Mesothelial cell of epicardium (in vitro differentiated cells): ENCODE measurements around the gene KRTAP5-10. TPM values are rescaled to one million over a fixed set of nuclear protein-coding genes. Genes with fewer than 3 reads are reported as not detected.
"Not testable (repeated sequence)": the region's sequence is repeated elsewhere in the genome, so short reads cannot be mapped to it uniquely, and the experiment has no call there.

Source experiments
- DNase-seq, 2 experiments: peaks; one replicate each; pipeline ENCODE4 v3.0.0; 2021; ENCODE audit warnings: low spot score in 2 of 2; ENCODE audit not compliant: unreplicated experiment in 2 of 2
- H3K27ac Mint-ChIP-seq: 2 replicates; pipeline ENCODE4 v1.8.0; 2021; ENCODE audit warnings: mixed read lengths
- H3K27me3 Mint-ChIP-seq: 2 replicates; pipeline ENCODE4 v1.8.0; 2021; ENCODE audit warnings: low read depth, mixed read lengths
- H3K36me3 Mint-ChIP-seq: 2 replicates; pipeline ENCODE4 v1.8.0; 2021; ENCODE audit warnings: mixed read lengths
- H3K4me1 Mint-ChIP-seq: 2 replicates; pipeline ENCODE4 v1.8.0; 2021; ENCODE audit warnings: mixed read lengths
- H3K4me3 Mint-ChIP-seq: 2 replicates; pipeline ENCODE4 v1.8.0; 2021; ENCODE audit warnings: mild to moderate bottlenecking, moderate library complexity, mixed read lengths
- H3K9me3 Mint-ChIP-seq: 2 replicates; pipeline ENCODE4 v1.8.0; 2021; ENCODE audit warnings: mixed read lengths
- total RNA-seq: library from RNA; stranded (reverse); gene quantifications from 3 replicates; pipeline ENCODE4 v1.2.1, GENCODE V29; 2021
- TF ChIP-seq, protein P1 (sequence below): fragments of 200-600 bp; sonication (generic); IDR thresholded peaks from one replicate; pipeline ENCODE4 v1.5.0; 2021; ENCODE audit warnings: antibody characterized with exemption; ENCODE audit not compliant: unreplicated experiment

The KRTAP5-10 gene
- total RNA-seq, 1 donor from 2014 or later, result 0.31 TPM

DNA sequence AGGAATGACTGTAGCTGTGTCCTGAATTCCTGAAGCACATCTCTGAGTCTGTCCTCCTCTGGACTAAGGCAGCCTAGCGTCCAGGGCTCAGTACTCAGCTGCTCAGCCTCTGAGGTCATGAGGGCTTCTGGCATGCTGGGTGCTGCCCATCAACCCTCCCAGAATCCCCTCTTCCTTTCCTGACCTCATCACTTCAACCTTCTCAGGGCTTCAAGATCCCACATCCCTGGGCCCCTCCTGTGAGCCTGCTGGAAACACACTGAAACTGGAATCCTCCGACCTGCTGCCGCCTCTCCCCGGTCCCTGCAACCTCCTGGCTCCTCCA is 26.7 kb upstream of the KRTAP5-10 start:
- H3K4me3 Mint-ChIP-seq, result no peak overlapping the region

DNA sequence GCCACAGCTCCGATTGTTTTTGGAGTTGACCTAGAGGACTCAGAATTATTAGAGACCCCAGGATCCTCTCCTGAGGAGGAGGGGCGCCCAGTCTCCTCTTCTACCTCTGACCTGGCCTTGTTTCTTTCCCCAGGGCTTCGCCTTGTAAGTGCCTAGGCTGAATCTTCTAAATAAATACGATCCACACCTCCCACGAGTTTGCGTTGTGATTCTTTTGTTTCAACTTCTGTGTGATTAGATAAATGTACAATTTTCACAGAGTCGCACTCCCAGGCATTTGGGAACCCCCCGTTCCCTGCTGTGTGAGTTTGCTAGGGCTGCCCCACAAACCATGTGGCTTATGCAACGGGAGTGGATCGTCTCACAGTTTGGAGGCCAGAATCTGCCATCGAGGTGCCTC is 26.3 kb upstream of the KRTAP5-10 start:
- TF ChIP-seq, protein P1, sequence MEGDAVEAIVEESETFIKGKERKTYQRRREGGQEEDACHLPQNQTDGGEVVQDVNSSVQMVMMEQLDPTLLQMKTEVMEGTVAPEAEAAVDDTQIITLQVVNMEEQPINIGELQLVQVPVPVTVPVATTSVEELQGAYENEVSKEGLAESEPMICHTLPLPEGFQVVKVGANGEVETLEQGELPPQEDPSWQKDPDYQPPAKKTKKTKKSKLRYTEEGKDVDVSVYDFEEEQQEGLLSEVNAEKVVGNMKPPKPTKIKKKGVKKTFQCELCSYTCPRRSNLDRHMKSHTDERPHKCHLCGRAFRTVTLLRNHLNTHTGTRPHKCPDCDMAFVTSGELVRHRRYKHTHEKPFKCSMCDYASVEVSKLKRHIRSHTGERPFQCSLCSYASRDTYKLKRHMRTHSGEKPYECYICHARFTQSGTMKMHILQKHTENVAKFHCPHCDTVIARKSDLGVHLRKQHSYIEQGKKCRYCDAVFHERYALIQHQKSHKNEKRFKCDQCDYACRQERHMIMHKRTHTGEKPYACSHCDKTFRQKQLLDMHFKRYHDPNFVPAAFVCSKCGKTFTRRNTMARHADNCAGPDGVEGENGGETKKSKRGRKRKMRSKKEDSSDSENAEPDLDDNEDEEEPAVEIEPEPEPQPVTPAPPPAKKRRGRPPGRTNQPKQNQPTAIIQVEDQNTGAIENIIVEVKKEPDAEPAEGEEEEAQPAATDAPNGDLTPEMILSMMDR, result no peak
- no peaks in the 10 kb centered on the region for H3K27me3 Mint-ChIP-seq
- no peak for DNase-seq
- no peaks in the 10 kb centered on the region for H3K36me3 Mint-ChIP-seq
- no peak overlapping the region for H3K27ac Mint-ChIP-seq
- H3K9me3 Mint-ChIP-seq, result peaks cover 11% of the 10 kb centered on the region
- peaks cover 16% of the 10 kb centered on the region for H3K4me1 Mint-ChIP-seq
- H3K4me3 Mint-ChIP-seq, result no peak overlapping the region

More for the DNA sequence above, 26.7 kb upstream of the KRTAP5-10 start:
- Mint-ChIP-seq H3K27ac (no peak overlapping the region), H3K36me3 (no peaks in the 10 kb centered on the region), H3K27me3 (no peaks in the 10 kb centered on the region), H3K9me3 (peaks cover 11% of the 10 kb centered on the region), H3K4me1 (peaks cover 16% of the 10 kb centered on the region)
- TF ChIP-seq, protein P1, result no peak
- no peak for DNase-seq

DNA sequence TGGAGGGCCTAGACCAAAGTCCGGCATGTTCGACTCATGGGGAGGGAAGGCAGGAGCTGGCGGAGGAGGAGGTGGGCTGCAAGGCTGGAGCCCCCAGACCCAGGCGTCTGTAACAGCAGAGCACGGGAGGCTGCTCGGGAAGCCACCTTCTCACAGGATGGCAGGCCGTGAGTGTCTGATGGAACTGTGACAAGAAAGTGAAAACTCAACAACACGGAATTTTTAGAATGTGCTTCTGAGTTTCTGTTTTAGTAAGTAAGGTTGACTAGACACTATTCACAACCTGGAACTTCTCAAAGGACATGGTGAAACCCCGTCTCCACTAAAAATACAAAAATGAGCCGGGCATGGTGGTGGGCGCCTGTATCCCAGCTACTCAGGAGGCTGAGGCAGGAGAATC is 25.4 kb upstream of the KRTAP5-10 start:
- H3K27me3 Mint-ChIP-seq, H3K4me3 Mint-ChIP-seq, DNase-seq, H3K36me3 Mint-ChIP-seq, H3K27ac Mint-ChIP-seq: not testable (repeated sequence)
- H3K4me1 Mint-ChIP-seq, result peaks cover 13% of the 10 kb centered on the region
- peaks cover 11% of the 10 kb centered on the region for H3K9me3 Mint-ChIP-seq

DNA sequence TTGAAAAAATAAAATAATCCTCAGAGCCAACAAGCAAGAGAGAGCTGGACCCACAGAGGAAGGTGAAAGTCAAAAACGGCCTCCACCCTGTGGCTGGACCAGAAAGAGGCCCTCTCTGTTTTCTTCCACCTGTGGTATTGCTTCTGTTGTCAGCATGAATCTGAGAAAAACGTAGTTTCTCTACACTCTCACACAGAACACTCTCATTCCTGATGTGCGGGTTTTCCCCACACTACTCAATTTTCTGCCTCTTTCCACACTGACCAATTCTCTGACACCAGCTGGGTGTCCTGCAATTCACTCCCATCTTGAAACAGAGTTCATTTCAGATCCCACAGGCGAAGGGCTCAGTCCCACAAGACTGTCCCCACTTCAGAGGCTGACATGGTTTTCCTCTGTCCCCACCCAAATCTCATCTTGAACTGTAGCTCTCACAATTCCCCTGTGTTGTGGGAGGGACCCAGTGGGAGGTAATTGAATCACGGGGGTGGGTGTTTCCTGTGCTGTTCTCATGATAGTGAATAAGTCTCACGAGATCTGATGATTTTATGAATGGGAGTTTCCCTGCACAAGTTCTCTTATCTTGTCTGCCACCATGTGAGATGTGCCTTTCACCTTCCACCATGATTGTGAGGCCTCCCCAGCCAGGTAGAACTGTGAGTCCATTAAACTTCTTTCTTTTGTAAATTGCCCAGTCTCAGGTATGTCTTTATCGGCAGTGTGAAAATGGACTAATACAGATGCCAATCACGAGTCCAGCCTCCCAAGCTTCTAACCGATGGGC is 24.6 kb upstream of the KRTAP5-10 start:
- H3K4me3 Mint-ChIP-seq, DNase-seq, H3K27me3 Mint-ChIP-seq, H3K36me3 Mint-ChIP-seq, H3K4me1 Mint-ChIP-seq, H3K27ac Mint-ChIP-seq: not testable (repeated sequence)
- peaks cover 11% of the 10 kb centered on the region for H3K9me3 Mint-ChIP-seq

DNA sequence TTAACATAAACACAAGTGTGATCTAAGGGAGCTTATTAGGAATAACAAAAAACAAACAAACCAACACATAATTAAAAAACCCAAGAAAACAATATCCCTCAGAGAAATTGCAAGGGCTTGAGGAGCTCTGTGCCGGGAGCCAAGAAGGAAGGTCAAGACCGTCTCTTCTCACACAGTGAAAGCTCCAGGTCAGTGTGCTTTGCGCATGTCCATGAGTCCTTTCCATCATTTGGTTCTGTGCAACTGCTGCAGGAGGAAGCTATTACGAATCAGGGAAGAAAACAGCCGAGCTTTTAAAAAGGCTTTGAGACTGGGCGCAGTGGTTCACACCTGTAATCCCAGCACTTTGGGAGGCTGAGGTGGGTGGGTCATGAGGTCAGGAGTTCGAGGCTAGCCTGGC is 23.0 kb upstream of the KRTAP5-10 start:
- Mint-ChIP-seq H3K27ac (no peak overlapping the region), H3K27me3 (no peaks in the 10 kb centered on the region), H3K4me1 (peaks cover 8% of the 10 kb centered on the region), H3K4me3 (no peak overlapping the region), H3K36me3 (no peaks in the 10 kb centered on the region), H3K9me3 (peaks cover 18% of the 10 kb centered on the region)
- TF ChIP-seq, protein P1, result no peak
- no peak for DNase-seq

DNA sequence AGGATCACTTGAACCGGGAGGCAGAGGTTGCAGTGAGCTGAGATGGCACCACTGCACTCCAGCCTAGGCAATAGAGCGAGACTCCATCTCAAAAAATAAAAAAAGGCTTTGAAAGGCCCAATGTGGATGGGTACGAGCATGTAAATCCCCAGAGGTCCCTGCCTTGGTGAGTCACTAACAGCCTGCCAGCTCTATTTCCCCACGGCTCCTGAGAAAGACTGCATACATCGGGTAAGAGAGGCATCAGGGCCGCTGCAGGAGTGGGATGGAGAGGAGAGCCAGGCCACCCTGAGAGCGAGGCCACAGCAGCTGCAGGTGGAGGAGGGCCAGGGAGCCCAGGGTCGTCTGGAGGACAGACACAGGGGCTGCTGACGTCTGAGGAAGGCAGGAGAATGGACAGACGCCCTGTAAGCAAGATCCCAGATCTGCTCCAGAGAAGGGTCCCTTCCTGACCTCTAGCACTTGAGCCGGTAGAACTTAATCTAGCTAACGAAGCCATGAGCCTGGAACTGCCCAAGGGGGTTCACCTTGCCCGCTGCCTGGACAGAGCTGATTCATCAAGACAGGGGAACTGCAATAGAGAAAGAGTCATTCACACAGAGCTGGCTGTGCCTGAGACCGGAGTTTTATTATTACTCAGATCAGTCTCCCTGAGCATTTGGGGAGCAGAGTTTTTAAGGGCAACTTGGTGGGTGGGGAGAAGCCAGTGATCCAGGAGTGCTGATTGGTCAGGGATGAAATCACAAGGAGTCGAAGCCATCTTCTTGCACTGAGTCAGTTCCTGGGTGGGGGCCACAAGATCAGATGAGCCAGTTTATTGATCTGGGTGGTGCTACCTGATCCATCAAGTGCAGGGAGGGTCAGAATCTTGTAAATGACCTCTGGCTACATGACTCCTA is 22.2 kb upstream of the KRTAP5-10 start:
- Mint-ChIP-seq H3K4me3 (no peak overlapping the region), H3K27ac (no peak overlapping the region), H3K4me1 (peaks cover 8% of the 10 kb centered on the region), H3K27me3 (peaks cover 5% of the 10 kb centered on the region), H3K36me3 (no peaks in the 10 kb centered on the region), H3K9me3 (peaks cover 18% of the 10 kb centered on the region)
- no peak for DNase-seq
- TF ChIP-seq, protein P1, result no peak
